ENCODE measurements around the gene JMJD4. TPM values are rescaled to one million over a fixed set of nuclear protein-coding genes. Genes with fewer than 3 reads are reported as not detected.
A peak's percentile ranks its signal among the peaks of the same experiment; 100 is the strongest.

The JMJD4 gene
- polyA plus RNA-seq, 4 donors: 8.4 to 14.7 (median 11.1) TPM

DNA sequence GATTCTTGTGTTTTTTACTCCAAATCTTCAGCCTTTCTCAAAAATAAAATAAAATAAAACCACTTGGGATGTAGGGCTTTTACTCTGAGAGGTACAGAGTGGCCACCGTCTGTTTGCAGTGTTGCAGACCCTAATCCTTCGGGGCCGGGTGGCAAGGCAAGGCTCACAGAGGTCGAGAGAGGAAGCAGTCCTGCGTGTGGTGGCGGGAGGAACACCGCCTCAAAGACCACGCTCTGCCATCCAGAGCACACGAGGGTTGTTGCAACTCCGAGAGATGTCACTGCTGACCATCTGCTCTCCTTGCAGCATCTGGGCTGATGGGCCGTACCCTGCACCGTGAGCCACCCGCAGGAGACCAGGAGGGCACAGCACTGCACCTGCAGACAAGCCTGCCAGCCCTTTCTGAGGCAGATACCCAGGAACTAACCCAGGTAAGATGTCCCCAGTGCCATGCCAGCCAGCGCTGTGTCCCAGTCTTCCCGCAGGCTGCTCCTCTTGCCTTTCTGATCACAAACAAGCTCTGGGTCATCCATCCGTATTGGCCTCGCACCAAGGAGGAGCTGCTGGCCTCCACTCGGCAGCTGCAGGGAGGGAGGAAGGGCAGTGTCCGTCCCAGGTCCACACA is 31.7 kb upstream of the JMJD4 start:
- FAIRE-seq: no peak
- H3K36me3 ChIP-seq (ENCODE audit: control insufficient read depth in 3 of 3, insufficient read depth in 2 of 3, low read depth in 1 of 3, low read length in 3 of 3): peaks cover 0 to 87% (median 2%) of the 10 kb centered on the region in 3 donors

DNA sequence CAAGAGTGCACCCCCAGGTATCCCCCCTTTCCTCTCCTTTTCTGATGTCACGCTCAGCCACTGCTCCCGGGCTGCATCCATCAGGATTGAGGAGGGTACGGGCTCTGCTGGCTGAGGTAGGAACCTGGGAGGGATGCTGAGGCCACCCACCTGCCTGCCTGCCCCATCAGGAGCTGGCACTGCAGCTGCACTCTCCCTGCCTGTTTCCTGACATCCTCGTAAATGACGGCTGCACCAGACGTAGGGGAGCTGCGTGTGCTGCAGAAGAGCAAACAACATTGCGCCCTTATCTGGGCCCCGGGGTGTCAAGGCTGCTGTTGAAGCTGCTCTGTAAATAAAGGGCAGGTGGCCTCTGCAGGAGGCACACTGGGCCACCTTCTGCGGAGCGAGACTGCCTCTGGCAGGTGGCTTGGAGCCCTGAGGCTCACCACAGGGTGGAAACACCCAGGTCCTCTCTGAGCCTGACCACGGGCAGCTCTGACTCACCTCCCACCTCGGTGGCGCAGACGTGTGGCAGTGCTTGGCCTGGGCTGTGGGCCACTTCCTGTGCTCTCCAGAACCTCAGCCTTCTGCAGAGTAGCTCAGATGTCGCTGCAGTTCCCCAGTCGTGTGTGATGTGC is 31.0 kb upstream of the JMJD4 start:
- H3K9me3 ChIP-seq (ENCODE audit: control insufficient read depth in 2 of 2, insufficient read depth in 1 of 2, low read depth in 1 of 2, low read length in 1 of 2): no peaks in the 10 kb centered on the region
- H3K4me3 ChIP-seq (ENCODE audit: low read depth in 1 of 3, low read length in 3 of 3): no peak overlapping the region
- 24 to 53% (median 27%) methylated on average over 16 to 17 of the region's 17 CpGs for WGBS, 3 donors
- peak overlapping the region in 2 of 3 donors; percentile 2 to 28 for H3K27ac ChIP-seq (ENCODE audit: low read depth in 1 of 3, low read length in 2 of 3)
- no peaks in the 10 kb centered on the region for H3K27me3 ChIP-seq (ENCODE audit: control insufficient read depth in 3 of 3, insufficient read depth in 3 of 3, low read length in 3 of 3)
- H3K36me3 ChIP-seq (ENCODE audit: control insufficient read depth in 3 of 3, insufficient read depth in 2 of 3, low read depth in 1 of 3, low read length in 3 of 3): peaks cover 0 to 88% (median 2%) of the 10 kb centered on the region in 3 donors
- DNase-seq: peak; percentile 44 to 64
- H3K4me1 ChIP-seq (ENCODE audit: control insufficient read depth in 3 of 3, insufficient read depth in 2 of 3, low read depth in 1 of 3, low read length in 2 of 3): peaks cover 0 to 17% (median 0%) of the 10 kb centered on the region in 3 donors
- no peak for FAIRE-seq

More for the DNA sequence above, 31.7 kb upstream of the JMJD4 start:
- Histone ChIP-seq H3K27me3 (ENCODE audit: control insufficient read depth in 3 of 3, insufficient read depth in 3 of 3, low read length in 3 of 3) (no peaks in the 10 kb centered on the region), H3K27ac (ENCODE audit: low read depth in 1 of 3, low read length in 2 of 3) (peak overlapping the region in 2 of 3 donors; percentile 6 to 28), H3K9me3 (ENCODE audit: control insufficient read depth in 2 of 2, insufficient read depth in 1 of 2, low read depth in 1 of 2, low read length in 1 of 2) (no peaks in the 10 kb centered on the region), H3K4me1 (ENCODE audit: control insufficient read depth in 3 of 3, insufficient read depth in 2 of 3, low read depth in 1 of 3, low read length in 2 of 3) (peaks cover 0 to 17% (median 0%) of the 10 kb centered on the region in 3 donors), H3K4me3 (ENCODE audit: low read depth in 1 of 3, low read length in 3 of 3) (no peak overlapping the region)
- DNase-seq: no peak
- 70 to 83% (median 75%) methylated on average over 19 of the region's 19 CpGs for whole genome bisulfite sequencing, 3 donors

DNA sequence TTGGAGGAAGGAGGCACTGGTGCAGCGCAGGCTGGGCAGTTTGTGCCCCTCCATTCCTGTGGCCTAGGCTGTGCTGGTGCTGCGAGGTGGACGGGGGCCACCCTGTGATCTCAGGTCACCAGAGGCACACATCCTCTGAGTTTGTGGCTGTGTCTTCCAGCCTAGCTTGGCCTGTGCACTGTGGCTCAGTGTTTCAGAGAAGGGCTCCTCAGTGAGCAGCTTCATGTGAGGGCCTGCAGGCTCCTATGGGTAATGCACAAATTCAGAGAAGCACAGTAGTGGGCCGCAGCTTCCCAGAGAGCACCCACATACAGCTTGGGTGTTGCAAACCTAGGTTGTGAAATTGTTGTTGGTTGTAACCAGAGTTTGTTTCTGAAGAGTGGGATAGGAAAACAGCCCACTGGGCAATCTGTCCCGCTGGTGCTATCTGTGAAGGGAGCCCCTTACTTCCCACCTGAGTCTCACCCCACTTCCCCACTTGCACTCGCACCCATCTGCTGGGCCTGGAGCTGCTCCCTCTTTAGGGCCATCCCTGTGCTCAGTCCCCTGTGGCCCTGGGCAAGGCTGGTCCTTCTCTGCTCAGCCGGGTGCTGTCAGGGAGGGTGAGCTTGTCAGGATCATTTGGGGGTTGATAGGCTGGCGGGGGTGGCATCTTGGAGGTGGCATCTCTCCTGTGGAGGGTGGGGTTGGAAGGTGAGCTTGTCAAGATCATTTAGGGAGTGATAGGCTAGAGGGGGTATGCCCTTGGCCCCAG is 30.3 kb upstream of the JMJD4 start:
- H3K27me3 ChIP-seq (ENCODE audit: control insufficient read depth in 3 of 3, insufficient read depth in 3 of 3, low read length in 3 of 3): no peaks in the 10 kb centered on the region
- peaks cover 0 to 84% (median 2%) of the 10 kb centered on the region in 3 donors for H3K36me3 ChIP-seq (ENCODE audit: control insufficient read depth in 3 of 3, insufficient read depth in 2 of 3, low read depth in 1 of 3, low read length in 3 of 3)
- H3K27ac ChIP-seq (ENCODE audit: low read depth in 1 of 3, low read length in 2 of 3): peak overlapping the region in 1 of 3 donors; percentile 2
- FAIRE-seq (no peak), DNase-seq (no peak)
- H3K9me3 ChIP-seq (ENCODE audit: control insufficient read depth in 2 of 2, insufficient read depth in 1 of 2, low read depth in 1 of 2, low read length in 1 of 2): no peaks in the 10 kb centered on the region
- 89 to 93% (median 89%) methylated on average over 8 of the region's 8 CpGs for WGBS, 3 donors
- H3K4me3 ChIP-seq (ENCODE audit: low read depth in 1 of 3, low read length in 3 of 3): no peak overlapping the region
- peaks cover 0 to 17% (median 0%) of the 10 kb centered on the region in 3 donors for H3K4me1 ChIP-seq (ENCODE audit: control insufficient read depth in 3 of 3, insufficient read depth in 2 of 3, low read depth in 1 of 3, low read length in 2 of 3)

DNA sequence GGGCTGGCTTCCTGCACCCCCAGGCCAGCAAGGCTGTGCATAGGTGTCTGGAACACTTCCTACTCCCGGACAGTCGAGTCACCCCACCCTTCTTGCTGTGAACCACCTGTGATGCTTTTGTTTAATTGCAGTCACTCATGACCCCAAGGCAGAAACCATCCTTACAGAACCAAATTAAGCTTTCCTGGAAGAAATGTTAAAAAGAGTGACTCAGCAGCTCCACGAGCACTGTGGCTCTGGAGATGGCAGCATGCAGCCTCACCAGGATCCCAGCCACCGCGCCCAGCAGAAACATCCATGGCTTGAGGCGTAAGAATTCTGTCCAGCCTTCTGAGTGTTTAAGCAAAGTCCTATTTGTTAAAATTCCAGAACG is 28.9 kb upstream of the JMJD4 start:
- FAIRE-seq: no peak
- Histone ChIP-seq H3K36me3 (ENCODE audit: control insufficient read depth in 3 of 3, insufficient read depth in 2 of 3, low read depth in 1 of 3, low read length in 3 of 3) (peaks cover 0 to 84% (median 9%) of the 10 kb centered on the region in 3 donors), H3K4me1 (ENCODE audit: control insufficient read depth in 3 of 3, insufficient read depth in 2 of 3, low read depth in 1 of 3, low read length in 2 of 3) (peaks cover 0 to 17% (median 0%) of the 10 kb centered on the region in 3 donors), H3K4me3 (ENCODE audit: low read depth in 1 of 3, low read length in 3 of 3) (no peak overlapping the region), H3K27ac (ENCODE audit: low read depth in 1 of 3, low read length in 2 of 3) (no peak overlapping the region), H3K27me3 (ENCODE audit: control insufficient read depth in 3 of 3, insufficient read depth in 3 of 3, low read length in 3 of 3) (no peaks in the 10 kb centered on the region), H3K9me3 (ENCODE audit: control insufficient read depth in 2 of 2, insufficient read depth in 1 of 2, low read depth in 1 of 2, low read length in 1 of 2) (no peaks in the 10 kb centered on the region)
- WGBS, 3 donors: 88 to 93% (median 90%) methylated on average over 7 of the region's 7 CpGs
- no peak for DNase-seq

- DNase-seq: no peak
- WGBS, 3 donors: 93 to 96% (median 95%) methylated on average over 16 of the region's 16 CpGs
- no peaks in the 10 kb centered on the region for H3K9me3 ChIP-seq (ENCODE audit: control insufficient read depth in 2 of 2, insufficient read depth in 1 of 2, low read depth in 1 of 2, low read length in 1 of 2)
- no peak overlapping the region for H3K4me3 ChIP-seq (ENCODE audit: low read depth in 1 of 3, low read length in 3 of 3)
- peaks cover 0 to 83% (median 8%) of the 10 kb centered on the region in 3 donors for H3K36me3 ChIP-seq (ENCODE audit: control insufficient read depth in 3 of 3, insufficient read depth in 2 of 3, low read depth in 1 of 3, low read length in 3 of 3)
- H3K27ac ChIP-seq (ENCODE audit: low read depth in 1 of 3, low read length in 2 of 3): no peak overlapping the region
- no peak for FAIRE-seq
- no peaks in the 10 kb centered on the region for H3K27me3 ChIP-seq (ENCODE audit: control insufficient read depth in 3 of 3, insufficient read depth in 3 of 3, low read length in 3 of 3)
- H3K4me1 ChIP-seq (ENCODE audit: control insufficient read depth in 3 of 3, insufficient read depth in 2 of 3, low read depth in 1 of 3, low read length in 2 of 3): peaks cover 0 to 16% (median 0%) of the 10 kb centered on the region in 3 donors
Observed at GRCh38 chr1:227763246-227764018, 28.3 kb upstream of the JMJD4 start.

DNA sequence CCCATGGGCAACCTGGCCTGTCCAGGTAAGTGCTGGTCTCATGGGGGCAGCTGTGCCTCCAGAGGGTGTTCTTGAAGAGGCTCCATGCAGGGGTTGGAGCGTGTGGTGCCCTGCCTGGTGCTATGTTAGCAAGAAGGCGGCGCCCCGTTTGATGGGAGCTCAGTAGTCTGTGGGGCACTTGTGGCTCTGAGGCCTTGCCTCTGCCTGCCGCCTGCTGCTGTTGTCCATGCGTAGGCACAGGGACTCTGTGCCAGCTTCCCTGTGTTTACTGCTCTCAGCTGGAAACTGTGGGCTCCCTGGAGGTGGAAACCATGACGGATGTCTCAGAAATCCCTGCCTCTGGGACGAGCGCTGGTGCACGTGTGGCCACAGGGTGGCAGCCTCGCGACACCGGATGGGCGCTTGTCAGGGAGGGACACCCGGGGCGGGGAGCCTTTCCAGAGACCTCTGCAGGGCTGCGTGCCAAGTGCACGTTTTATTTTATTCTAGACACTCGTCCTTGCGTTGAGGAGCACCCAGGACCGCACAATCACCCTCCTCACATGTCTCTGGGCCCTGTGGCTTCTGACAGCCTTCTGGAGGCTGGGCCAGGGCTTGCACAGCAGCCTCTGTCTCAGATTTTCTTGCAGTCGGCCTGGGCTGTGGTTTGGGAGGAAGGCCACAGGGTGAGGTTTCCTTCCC is 27.3 kb upstream of the JMJD4 start:
- H3K27me3 ChIP-seq (ENCODE audit: control insufficient read depth in 3 of 3, insufficient read depth in 3 of 3, low read length in 3 of 3): no peaks in the 10 kb centered on the region
- WGBS, 3 donors: 17 to 22% (median 19%) methylated on average over 18 to 22 of the region's 22 CpGs
- FAIRE-seq (no peak), DNase-seq (peak; percentile 76 to 87)
- H3K4me3 ChIP-seq (ENCODE audit: low read depth in 1 of 3, low read length in 3 of 3): no peak overlapping the region
- peaks cover 0 to 82% (median 7%) of the 10 kb centered on the region in 3 donors for H3K36me3 ChIP-seq (ENCODE audit: control insufficient read depth in 3 of 3, insufficient read depth in 2 of 3, low read depth in 1 of 3, low read length in 3 of 3)
- H3K27ac ChIP-seq (ENCODE audit: low read depth in 1 of 3, low read length in 2 of 3): peak overlapping the region in 1 of 3 donors; percentile 26
- H3K9me3 ChIP-seq (ENCODE audit: control insufficient read depth in 2 of 2, insufficient read depth in 1 of 2, low read depth in 1 of 2, low read length in 1 of 2): no peaks in the 10 kb centered on the region
- H3K4me1 ChIP-seq (ENCODE audit: control insufficient read depth in 3 of 3, insufficient read depth in 2 of 3, low read depth in 1 of 3, low read length in 2 of 3): peaks cover 0 to 6% (median 0%) of the 10 kb centered on the region in 3 donors

GRCh38 chr1:227761621-227762230 is 26.6 kb upstream of the JMJD4 start:
- Histone ChIP-seq H3K27me3 (ENCODE audit: control insufficient read depth in 3 of 3, insufficient read depth in 3 of 3, low read length in 3 of 3) (no peaks in the 10 kb centered on the region), H3K36me3 (ENCODE audit: control insufficient read depth in 3 of 3, insufficient read depth in 2 of 3, low read depth in 1 of 3, low read length in 3 of 3) (peaks cover 0 to 81% (median 7%) of the 10 kb centered on the region in 3 donors), H3K27ac (ENCODE audit: low read depth in 1 of 3, low read length in 2 of 3) (peak overlapping the region in 1 of 3 donors; percentile 8), H3K4me1 (ENCODE audit: control insufficient read depth in 3 of 3, insufficient read depth in 2 of 3, low read depth in 1 of 3, low read length in 2 of 3) (peaks cover 0 to 6% (median 0%) of the 10 kb centered on the region in 3 donors), H3K9me3 (ENCODE audit: control insufficient read depth in 2 of 2, insufficient read depth in 1 of 2, low read depth in 1 of 2, low read length in 1 of 2) (no peaks in the 10 kb centered on the region), H3K4me3 (ENCODE audit: low read depth in 1 of 3, low read length in 3 of 3) (no peak overlapping the region)
- no peak for DNase-seq
- FAIRE-seq: no peak
- whole genome bisulfite sequencing, 3 donors: 85 to 89% (median 86%) methylated on average over 17 of the region's 17 CpGs

Measured in small intestine (tissue), 7 donors.